Measurements from ENCODE around the gene GALNT3.

GALNT3 gene

GRCh38 chr2:165815299-165816141 is 21.5 kb upstream of the GALNT3 start:
- DNase-seq (ENCODE audit: low read depth), result no peak
- TF ChIP-seq CTCF (IDR thresholded peaks at IDR 0.05; ENCODE audit: control insufficient read depth, extremely low read depth, insufficient read depth), result no peak
- H3K4me3 ChIP-seq (ENCODE audit: low read depth, low read length), result no peak overlapping the region

GRCh38 chr2:165814473-165814872 is 20.4 kb upstream of the GALNT3 start:
- DNase-seq (ENCODE audit: low read depth), result no peak
- no peak overlapping the region for H3K4me3 ChIP-seq (ENCODE audit: low read depth, low read length)
- no peak for TF ChIP-seq CTCF (IDR thresholded peaks at IDR 0.05; ENCODE audit: control insufficient read depth, extremely low read depth, insufficient read depth)

GRCh38 chr2:165811592-165812370 is 17.7 kb upstream of the GALNT3 start:
- no peak for TF ChIP-seq CTCF (IDR thresholded peaks at IDR 0.05; ENCODE audit: control insufficient read depth, extremely low read depth, insufficient read depth)
- no peak overlapping the region for H3K4me3 ChIP-seq (ENCODE audit: low read depth, low read length)
- no peak for DNase-seq (ENCODE audit: low read depth)

DNA sequence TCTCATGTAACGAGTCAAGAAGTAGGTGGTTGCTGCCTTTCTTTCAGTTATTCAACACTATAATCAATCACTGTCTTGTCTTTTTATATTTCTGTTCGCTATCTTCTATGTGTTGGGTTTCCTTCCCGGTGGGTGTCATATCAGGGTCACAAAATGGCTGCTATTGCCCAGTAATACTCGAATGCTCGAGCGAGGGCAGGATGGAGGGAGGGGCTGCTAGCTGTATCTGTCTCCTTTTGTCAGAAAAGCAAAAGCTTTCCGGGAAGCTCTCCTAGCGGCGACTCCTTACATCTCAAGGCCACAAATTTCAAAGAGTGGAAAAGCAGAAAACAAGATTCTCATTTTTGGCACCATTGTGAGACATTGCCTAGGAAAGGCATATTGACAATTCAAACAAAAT is 16.4 kb upstream of the GALNT3 start:
- no peak for DNase-seq (ENCODE audit: low read depth)

DNA sequence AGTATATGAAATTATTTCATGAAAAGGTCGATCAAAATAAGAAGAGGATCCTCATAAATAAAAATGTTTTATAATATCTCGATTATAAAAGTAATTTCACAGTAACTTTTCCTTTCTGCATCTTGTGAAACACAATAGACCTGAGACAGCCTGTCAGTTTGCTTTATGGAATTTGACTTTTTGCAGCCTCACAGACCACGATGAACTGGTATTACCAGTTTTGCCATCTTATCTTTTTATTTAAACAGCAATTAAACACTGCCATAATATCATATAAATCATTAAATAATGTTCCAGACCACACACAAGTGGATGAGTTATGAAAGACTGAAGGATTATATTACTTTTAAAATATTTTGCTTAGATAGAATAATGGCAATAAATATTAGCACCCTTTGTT is 10.7 kb upstream of the GALNT3 start:
- DNase-seq (ENCODE audit: low read depth), result peak; percentile 89
- peak overlapping the region; percentile 7; the same call in 1 of the 2 replicates for H3K4me3 ChIP-seq (ENCODE audit: low read depth, low read length)

More for the DNA sequence above, 16.4 kb upstream of the GALNT3 start:
- no peak for TF ChIP-seq CTCF (IDR thresholded peaks at IDR 0.05; ENCODE audit: control insufficient read depth, extremely low read depth, insufficient read depth)
- H3K4me3 ChIP-seq (ENCODE audit: low read depth, low read length), result no peak overlapping the region

More for the DNA sequence above, 10.7 kb upstream of the GALNT3 start:
- no peak for TF ChIP-seq CTCF (IDR thresholded peaks at IDR 0.05; ENCODE audit: control insufficient read depth, extremely low read depth, insufficient read depth)
